IPS-18a (cell line): ENCODE data around the gene APOC4.

Source experiments
- H3K27ac ChIP-seq: one replicate; pipeline ENCODE4 v1.5.1; 2013; ENCODE audit warnings: low read length
- H3K27me3 ChIP-seq: one replicate; pipeline ENCODE4 v1.6.1; 2013; ENCODE audit warnings: mild to moderate bottlenecking, low read length; ENCODE audit not compliant: control insufficient read depth, insufficient read depth
- H3K36me3 ChIP-seq: one replicate; pipeline ENCODE4 v1.6.1; 2013; ENCODE audit warnings: low read depth, low read length; ENCODE audit not compliant: control insufficient read depth
- H3K4me1 ChIP-seq: one replicate; pipeline ENCODE4 v1.6.1; 2013; ENCODE audit warnings: low read depth, low read length; ENCODE audit not compliant: control insufficient read depth
- H3K4me3 ChIP-seq: one replicate; pipeline ENCODE4 v1.5.1; 2013; ENCODE audit warnings: low read length
- H3K9ac ChIP-seq: one replicate; pipeline ENCODE4 v1.6.1; 2013; ENCODE audit warnings: mild to moderate bottlenecking, low read length, moderate library complexity
- H3K9me3 ChIP-seq: one replicate; pipeline ENCODE4 v1.6.1; 2013; ENCODE audit warnings: low read depth, low read length; ENCODE audit not compliant: control insufficient read depth

The APOC4 gene

DNA sequence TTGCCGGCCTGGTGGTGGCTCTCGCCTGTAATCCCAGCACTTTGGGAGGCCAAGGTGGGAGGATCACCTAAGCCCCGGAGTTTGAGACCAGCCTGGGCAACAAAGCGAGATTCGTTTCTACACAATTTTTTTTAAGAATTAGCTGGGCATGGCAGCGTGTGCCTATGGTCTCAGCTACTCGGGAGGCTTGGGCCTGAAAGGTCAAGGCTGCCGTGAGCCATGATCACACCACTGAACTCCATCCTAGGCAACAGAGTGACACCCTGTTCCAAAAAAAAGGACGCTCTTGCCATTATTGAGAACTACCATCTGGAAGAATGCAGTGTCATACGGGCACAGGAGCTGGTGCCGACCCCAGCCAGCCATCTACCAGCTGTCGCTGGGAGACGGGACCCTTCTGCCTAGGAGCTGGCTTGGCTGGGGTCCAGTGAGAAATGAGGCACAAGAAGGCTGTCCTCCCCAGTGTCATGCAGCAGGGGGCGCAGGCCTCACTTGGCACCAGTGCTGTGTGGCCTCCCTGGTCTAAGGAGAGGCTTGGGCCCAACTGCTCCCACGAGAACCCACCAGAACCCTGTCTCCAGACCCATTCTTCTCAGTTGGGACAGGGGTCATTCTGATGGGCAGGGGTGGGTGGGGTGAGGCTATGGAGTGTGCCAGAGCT lies 47.0 kb downstream of the APOC4 start:
- H3K4me3 ChIP-seq, result no peak overlapping the region
- peaks cover 43% of the 10 kb centered on the region for H3K36me3 ChIP-seq
- no peak overlapping the region for H3K27ac ChIP-seq
- H3K9me3 ChIP-seq, result no peaks in the 10 kb centered on the region
- H3K9ac ChIP-seq, result no peak overlapping the region
- H3K4me1 ChIP-seq, result no peaks in the 10 kb centered on the region
- H3K27me3 ChIP-seq, result no peaks in the 10 kb centered on the region

DNA sequence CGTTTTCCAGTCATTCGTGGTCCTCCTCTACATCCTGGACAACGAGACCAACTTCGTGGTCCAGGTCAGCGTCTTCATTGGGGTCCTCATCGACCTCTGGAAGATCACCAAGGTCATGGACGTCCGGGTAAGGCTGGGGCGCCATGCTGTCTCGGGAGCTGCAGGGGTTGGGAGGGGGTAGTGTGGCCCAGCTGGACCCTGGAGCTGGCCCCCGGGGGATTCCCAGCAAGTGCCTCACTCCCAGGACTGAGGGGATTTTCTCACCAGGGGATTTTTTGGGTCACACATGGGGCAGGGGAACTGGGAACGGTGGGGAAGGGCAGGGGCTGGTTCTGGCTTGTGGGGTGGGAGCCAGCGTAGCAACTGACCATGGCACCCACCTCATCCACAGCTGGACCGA lies 48.4 kb downstream of the APOC4 start:
- H3K36me3 ChIP-seq, result peaks cover 31% of the 10 kb centered on the region
- no peaks in the 10 kb centered on the region for H3K4me1 ChIP-seq
- H3K9me3 ChIP-seq, result no peaks in the 10 kb centered on the region
- H3K27me3 ChIP-seq, result no peaks in the 10 kb centered on the region
- H3K9ac ChIP-seq, result no peak overlapping the region
- no peak overlapping the region for H3K4me3 ChIP-seq
- no peak overlapping the region for H3K27ac ChIP-seq

DNA sequence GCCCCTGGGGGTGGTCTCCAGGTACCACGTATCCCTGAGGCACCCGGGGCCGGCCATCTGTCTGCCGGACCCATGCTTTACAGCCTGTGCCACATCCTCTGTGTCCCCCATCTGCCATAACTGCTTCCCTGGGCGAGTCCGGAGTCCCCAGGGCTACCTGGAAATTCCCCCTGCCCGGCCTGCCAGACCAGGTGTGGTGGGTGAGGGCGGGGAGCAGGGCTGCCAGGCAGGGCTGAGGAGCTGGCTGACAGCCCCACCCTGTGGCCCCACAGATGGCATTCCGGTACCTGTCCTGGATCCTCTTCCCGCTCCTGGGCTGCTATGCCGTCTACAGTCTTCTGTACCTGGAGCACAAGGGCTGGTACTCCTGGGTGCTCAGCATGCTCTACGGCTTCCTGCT lies 48.9 kb downstream of the APOC4 start:
- H3K9ac ChIP-seq, result no peak overlapping the region
- no peak overlapping the region for H3K4me3 ChIP-seq
- no peak overlapping the region for H3K27ac ChIP-seq
- H3K9me3 ChIP-seq, result no peaks in the 10 kb centered on the region
- H3K36me3 ChIP-seq, result peaks cover 29% of the 10 kb centered on the region
- H3K4me1 ChIP-seq, result no peaks in the 10 kb centered on the region
- no peaks in the 10 kb centered on the region for H3K27me3 ChIP-seq

DNA sequence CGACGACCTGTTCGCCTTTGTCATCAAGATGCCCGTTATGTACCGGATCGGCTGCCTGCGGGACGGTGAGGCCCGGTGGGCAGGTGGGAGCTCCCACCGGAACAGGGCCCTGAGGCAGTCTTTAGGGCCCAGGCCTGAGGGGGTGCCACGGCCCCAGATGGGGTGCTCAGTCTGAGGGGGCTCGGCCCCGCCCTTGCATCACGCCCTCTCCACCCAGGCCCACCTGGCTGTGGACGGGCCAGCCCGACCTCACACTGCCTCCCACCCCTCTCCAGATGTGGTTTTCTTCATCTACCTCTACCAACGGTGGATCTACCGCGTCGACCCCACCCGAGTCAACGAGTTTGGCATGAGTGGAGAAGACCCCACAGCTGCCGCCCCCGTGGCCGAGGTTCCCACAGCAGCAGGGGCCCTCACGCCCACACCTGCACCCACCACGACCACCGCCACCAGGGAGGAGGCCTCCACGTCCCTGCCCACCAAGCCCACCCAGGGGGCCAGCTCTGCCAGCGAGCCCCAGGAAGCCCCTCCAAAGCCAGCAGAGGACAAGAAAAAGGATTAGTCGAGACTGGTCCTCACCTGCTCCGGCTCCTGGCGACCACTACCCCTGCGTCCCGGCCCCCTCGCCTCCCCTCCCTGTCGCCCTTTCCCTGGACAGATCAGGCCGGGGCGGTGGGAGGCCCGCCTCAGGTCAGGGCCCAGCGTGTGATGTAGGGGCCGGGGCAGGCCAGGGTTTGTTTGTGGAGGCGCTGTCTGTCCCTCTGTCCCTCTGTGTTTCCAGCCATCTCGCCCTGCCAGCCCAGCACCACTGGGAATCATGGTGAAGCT lies 50.5 kb downstream of the APOC4 start:
- H3K27ac ChIP-seq, result no peak overlapping the region
- H3K36me3 ChIP-seq, result peaks cover 21% of the 10 kb centered on the region
- no peaks in the 10 kb centered on the region for H3K9me3 ChIP-seq
- no peaks in the 10 kb centered on the region for H3K4me1 ChIP-seq
- no peak overlapping the region for H3K4me3 ChIP-seq
- H3K9ac ChIP-seq, result no peak overlapping the region
- H3K27me3 ChIP-seq, result no peaks in the 10 kb centered on the region

DNA sequence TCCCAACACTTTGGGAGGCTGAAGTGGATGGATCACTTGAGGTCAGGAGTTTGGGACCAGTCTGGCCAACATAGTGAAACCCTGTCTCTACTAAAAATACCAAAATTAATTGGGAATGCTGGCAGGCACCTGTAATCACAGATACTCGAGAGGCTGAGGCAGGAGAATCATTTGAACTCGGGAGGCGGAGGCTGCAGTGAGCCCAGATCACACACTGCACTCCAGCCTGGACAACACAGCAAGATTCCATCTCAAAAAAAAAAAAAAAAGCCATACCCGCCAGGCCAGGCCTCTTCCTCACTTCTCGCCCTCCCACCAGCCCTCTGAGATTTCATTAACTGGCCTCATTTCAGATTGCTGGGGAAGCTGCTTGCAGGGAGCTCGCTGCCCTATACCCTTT lies 51.5 kb downstream of the APOC4 start:
- Histone ChIP-seq H3K4me1 (no peaks in the 10 kb centered on the region), H3K36me3 (peaks cover 16% of the 10 kb centered on the region)

DNA sequence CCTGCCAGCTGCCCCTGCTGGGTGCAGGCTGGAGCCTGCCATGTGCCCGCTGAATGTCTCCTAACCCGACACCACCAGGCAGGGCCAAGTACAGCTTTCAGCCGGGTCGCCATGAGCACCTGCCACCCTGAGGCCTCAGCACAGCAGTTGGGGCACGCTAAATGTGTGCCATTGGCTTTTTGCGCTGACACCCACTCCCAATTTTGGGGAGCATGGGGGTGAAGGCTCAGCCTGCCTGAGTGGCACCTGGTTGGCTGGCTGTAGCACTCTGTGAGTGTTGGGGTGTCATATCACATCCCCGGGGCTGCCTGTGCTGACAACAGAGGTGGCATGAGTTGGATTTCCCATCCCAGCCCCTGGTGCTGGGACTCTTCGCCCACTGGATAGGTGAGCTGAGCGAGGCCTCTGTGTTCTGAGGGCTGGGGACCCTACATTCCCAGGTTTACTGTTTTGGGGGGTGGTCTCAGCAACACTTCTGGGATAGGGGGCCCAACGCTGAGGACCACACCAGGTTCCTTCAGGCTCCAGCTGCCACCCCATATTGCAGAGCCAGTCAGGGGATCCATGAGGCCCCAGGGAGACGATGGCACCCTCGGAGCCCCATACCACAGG lies 52.0 kb downstream of the APOC4 start:
- Histone ChIP-seq H3K9ac (no peak overlapping the region), H3K36me3 (peaks cover 16% of the 10 kb centered on the region), H3K27me3 (no peaks in the 10 kb centered on the region), H3K4me3 (no peak overlapping the region), H3K27ac (no peak overlapping the region), H3K4me1 (no peaks in the 10 kb centered on the region), H3K9me3 (no peaks in the 10 kb centered on the region)

More for the DNA sequence above, 51.5 kb downstream of the APOC4 start:
- Histone ChIP-seq H3K27ac (no peak overlapping the region), H3K4me3 (no peak overlapping the region), H3K27me3 (no peaks in the 10 kb centered on the region), H3K9ac (no peak overlapping the region), H3K9me3 (no peaks in the 10 kb centered on the region)
